ENCODE data around the gene GARS1. TPM values are rescaled to one million over a fixed set of nuclear protein-coding genes. Genes with fewer than 3 reads are reported as not detected.

Gene GARS1
- total and polyA plus RNA-seq, 9 of the 15 experiments (the other 6 are each of a cell fraction or from before 2014, with no cell fraction given): 142 to 769 (median 272) TPM

GRCh38 chr7:30594540-30595435 is at the start of gene GARS1 (continued):
- no peak for TF ChIP-seq RNF219 (CRISPR knock-in tag; IDR thresholded peaks at IDR 0.05)
- no peak for TF ChIP-seq ZFP30 (CRISPR knock-in tag; IDR thresholded peaks at IDR 0.05; ENCODE audit: borderline replicate concordance)
- TF ChIP-seq TCFL5 (CRISPR knock-in tag; conservative IDR thresholded peaks at IDR 0.05): no peak
- TF ChIP-seq RBM34 (IDR thresholded peaks at IDR 0.05; ENCODE audit: borderline replicate concordance, insufficient read depth, low read length): no peak; the same call in 1 of the 2 replicates
- peak; percentile 88 for TF ChIP-seq DIDO1 (tag; IDR thresholded peaks at IDR 0.05; ENCODE audit: low read depth)
- TF ChIP-seq NFIC (IDR thresholded peaks at IDR 0.05): peak; percentile 89
- TF ChIP-seq NBN (IDR thresholded peaks at IDR 0.05; ENCODE audit: low read depth): 0 out of 2 replicates have a peak, but pooled peaks have one; percentile 16
- peak; percentile 96 for TF ChIP-seq ZBTB7A (IDR thresholded peaks at IDR 0.05; ENCODE audit: borderline replicate concordance, control insufficient read depth, low read depth, low read length)
- TF ChIP-seq MYBL2 (IDR thresholded peaks at IDR 0.05; ENCODE audit: low read depth): no peak
- no peak for TF ChIP-seq MYBL2 (CRISPR knock-in tag; IDR thresholded peaks at IDR 0.05; ENCODE audit: borderline replicate concordance)
- TF ChIP-seq VEZF1 (CRISPR knock-in tag; IDR thresholded peaks at IDR 0.05): peak; percentile 46; the same call in 1 of the 2 replicates
- peak; percentile 55 for TF ChIP-seq FUS (optimal IDR thresholded peaks at IDR 0.05; ENCODE audit: low read depth, low read length)
- TF ChIP-seq ELK1 (CRISPR knock-in tag; IDR thresholded peaks at IDR 0.05): no peak
- peak; percentile 99 for TF ChIP-seq CREM (IDR thresholded peaks at IDR 0.05; ENCODE audit: low read depth)
- TF ChIP-seq ZNF134 (CRISPR knock-in tag; conservative IDR thresholded peaks at IDR 0.05): no peak
- no peak for TF ChIP-seq GABPB2 (CRISPR knock-in tag; conservative IDR thresholded peaks at IDR 0.05)
- 0 out of 2 replicates have a peak, but pooled peaks have one; percentile 27 for TF ChIP-seq POLR2AphosphoS2 (IDR thresholded peaks at IDR 0.05; ENCODE audit: low read length)
- TF ChIP-seq FOSL1 (tag; conservative IDR thresholded peaks at IDR 0.05): peak; percentile 71; the same call in 1 of the 2 replicates
- no peak for TF ChIP-seq ZNF140 (CRISPR knock-in tag; IDR thresholded peaks at IDR 0.05)
- 0 out of 2 replicates have a peak, but pooled peaks have one; percentile 58 for TF ChIP-seq HLTF (IDR thresholded peaks at IDR 0.05)
- TF ChIP-seq JUND (IDR thresholded peaks at IDR 0.05; ENCODE audit: borderline replicate concordance, low read depth, low read length): peak; percentile 92
- TF ChIP-seq JUND (tag; IDR thresholded peaks at IDR 0.05; ENCODE audit: borderline replicate concordance, low read depth, low read length): peak; percentile 82; the same call in 1 of the 3 replicates
- TF ChIP-seq BMI1 (IDR thresholded peaks at IDR 0.05; ENCODE audit: low read length): no peak
- TF ChIP-seq ARID1B (IDR thresholded peaks at IDR 0.05): no peak; the same call in 1 of the 2 replicates
- no peak for TF ChIP-seq ZNF717 (CRISPR knock-in tag; IDR thresholded peaks at IDR 0.05)
- no peak for TF ChIP-seq ZNF316 (IDR thresholded peaks at IDR 0.05)
